EL (cell line): Measurements from ENCODE around the gene NUDT14.

ENCODE experiments used
- DNase-seq: peaks from one replicate; pipeline ENCODE4 v3.0.0-alpha.2; 2016

NUDT14 gene

DNA sequence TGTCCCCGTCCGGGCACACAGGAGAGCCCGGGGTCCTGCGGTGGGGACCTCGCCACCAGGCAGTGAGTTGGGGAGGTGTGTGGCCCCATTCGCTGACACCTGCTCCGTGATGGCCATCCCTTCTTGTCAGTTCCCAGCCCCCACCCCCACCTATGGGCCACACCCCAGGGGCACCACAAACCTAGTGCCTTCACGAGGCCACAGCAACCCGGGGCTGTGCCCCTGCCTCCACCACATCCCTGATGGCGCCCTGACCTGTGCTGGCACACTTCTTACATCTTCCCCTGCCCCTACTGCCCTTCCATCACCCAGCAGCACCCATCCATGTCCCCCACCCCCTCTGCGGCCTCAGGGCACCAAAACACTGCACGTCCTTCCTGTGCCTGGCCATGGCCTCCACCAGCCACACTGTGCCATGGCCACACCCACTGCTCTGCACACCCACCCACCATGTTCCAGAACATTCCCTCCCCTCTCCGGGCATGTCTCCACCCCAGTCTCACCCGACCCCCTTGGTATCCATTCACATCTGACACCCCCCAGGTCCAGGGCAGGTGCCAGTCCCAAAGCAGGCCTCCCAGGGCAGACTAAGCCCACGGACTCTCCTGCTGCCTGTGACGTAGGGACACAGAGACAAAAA lies 37.0 kb downstream of the NUDT14 start:
- no peak for DNase-seq

DNA sequence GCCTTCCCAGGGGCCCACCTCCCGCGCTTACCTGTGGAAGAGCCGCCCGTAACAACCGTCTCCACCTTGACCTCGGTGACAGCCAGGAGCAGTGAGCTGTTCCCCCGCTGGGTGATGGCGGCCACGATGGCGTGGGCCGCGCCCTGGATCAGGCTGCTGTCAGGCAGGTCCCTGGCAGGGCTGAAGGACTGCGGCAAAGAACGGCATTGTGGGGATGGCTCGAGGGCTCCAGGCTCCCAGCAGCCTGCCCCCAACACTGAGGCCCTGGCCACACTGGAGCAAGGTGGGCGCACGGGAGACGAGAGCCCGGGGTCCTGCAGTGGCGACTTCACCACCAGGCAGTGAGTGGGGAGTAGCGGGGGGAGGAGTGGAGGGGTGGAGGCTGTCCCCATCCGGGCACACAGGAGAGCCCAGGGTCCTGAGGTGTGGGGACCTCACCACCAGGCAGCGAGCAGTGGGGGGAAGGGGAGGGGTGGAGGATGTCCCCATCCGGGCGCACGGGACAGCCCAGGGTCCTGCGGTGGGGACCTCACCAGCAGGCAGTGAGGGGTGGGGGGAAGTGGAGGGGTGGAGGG lies 37.6 kb downstream of the NUDT14 start:
- no peak for DNase-seq

DNA sequence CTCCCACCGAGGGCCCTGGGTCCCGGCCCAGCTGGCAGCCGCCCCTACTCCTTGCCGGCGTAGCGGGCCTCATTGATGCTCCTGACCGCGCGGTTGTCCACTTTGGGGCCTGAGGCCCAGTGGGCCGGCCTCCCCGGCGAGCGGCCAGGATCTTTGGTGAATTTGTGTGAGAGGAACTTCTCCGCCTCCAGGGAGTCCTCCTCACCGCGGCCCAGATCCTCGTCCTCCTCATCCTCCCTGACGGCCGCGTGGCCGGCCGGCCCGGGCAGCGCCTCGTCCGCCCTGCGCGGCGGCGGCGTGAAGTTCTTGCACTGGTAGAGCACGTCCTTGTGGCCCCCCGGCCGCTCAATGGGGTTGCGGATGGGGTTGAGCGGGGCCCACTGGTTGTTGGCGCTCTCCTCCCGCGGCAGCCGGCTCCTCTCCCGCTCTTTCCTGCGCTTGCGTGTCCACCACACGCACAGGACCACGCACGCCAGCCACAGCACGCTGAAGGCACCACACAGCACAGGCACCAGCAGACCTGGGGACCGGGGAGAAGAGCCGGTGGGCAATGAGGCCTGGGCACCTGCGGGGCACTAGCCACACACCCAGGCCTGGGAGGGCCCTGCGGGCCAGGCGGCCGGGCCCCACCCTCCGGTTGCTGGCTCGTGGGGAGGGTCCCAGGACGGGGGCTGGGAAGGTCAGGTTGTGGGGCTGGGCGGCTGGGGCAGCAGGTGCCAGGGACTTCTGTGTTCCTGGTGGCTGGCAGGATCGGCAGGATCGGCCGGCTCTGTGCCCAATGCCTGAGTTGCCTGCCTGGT lies 38.3 kb downstream of the NUDT14 start:
- no peak for DNase-seq

DNA sequence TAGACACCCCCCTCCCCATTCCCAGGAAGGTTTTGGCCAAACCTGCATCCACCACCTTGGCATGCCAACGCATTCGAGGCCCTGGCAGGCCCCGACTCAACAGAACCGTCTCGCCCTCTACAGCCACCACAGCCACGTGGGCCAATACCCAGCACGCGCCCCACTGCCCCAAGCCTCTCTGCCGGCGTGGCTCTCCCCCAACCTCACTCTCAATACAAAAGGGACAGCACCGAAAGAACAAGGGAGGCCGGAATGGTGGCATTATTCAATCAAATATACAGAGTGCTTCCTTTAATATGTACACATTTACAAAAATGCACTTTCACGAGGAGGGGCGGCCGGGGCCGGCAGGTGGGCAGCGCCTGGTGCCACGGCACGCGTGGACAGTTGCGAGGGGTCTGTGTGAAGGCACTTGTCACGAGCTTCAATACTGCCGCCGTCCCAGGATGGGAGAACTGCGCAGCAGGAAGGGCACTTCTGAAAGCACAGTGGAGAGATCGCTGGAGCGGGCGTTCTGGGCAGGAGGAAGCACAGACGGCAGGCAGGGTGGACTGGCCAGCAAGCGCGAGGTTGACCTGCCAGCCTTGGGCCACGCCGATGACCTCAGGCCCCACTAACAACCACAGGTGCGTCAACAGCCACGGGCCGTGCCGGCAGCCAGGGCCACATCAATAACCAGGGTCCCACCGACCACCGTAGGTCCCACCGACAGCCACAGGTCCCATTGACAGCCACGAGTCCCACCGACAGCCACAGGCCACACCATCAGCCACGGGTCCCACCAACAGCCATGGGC lies 39.4 kb downstream of the NUDT14 start:
- no peak for DNase-seq

GRCh38 chr14:105141026-105141425 lies 40.1 kb downstream of the NUDT14 start:
- DNase-seq, result no peak

GRCh38 chr14:105140581-105140980 lies 40.5 kb downstream of the NUDT14 start:
- DNase-seq, result no peak

DNA sequence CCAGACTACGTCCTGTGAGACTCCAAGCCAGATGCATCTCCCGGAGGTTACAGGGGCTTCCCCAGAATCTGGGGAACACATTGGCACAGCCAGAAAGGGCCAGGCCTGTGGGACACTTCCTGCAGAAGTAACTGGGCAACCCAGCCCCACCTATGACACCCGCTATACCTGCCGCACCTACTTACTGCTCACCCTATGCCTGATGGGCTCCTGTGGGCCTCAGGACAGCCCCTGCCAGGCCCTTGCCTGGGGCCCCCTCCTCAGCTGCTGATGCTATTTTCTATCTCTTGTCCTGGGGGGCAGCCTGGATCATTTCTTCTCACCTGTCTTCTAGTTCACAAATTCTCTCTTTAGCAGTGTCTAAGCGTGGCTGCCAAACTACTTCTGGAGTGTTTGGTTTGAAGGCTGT lies 41.3 kb downstream of the NUDT14 start:
- DNase-seq, result no peak

GRCh38 chr14:105139212-105139825 lies 41.8 kb downstream of the NUDT14 start:
- DNase-seq, result no peak

DNA sequence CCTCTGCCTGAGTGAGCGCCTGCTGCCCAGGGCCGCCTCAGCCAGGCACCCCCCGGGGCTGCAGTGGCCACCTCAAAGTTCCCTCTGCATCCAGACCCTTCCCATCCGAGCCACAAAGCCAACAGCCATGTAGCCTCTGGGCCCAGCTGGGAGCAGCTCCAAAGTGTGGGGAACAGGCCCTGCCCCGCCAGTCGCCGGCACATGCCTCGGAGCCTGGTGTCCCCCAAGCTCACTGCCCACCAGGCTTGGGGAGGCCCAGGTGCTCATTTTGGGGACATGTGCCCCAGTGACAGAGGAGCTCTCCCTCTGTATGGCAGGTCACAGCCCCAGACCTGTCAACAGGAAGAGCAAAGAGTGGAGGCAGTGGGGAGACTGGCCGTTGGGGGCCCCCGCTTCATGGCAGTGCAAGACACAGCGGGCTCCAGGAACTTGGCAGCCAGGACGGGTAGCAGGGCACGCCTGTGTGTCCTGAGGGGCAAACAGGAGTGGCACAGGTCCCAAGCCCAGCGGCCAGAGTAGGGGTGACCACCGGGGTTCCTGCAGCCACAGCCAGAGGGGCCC lies 42.5 kb downstream of the NUDT14 start:
- no peak for DNase-seq

GRCh38 chr14:105138021-105138541 lies 43.0 kb downstream of the NUDT14 start:
- no peak for DNase-seq

- DNase-seq, result no peak
These were observed 43.6 kb downstream of the NUDT14 start for GRCh38 chr14:105137481-105138020.

DNA sequence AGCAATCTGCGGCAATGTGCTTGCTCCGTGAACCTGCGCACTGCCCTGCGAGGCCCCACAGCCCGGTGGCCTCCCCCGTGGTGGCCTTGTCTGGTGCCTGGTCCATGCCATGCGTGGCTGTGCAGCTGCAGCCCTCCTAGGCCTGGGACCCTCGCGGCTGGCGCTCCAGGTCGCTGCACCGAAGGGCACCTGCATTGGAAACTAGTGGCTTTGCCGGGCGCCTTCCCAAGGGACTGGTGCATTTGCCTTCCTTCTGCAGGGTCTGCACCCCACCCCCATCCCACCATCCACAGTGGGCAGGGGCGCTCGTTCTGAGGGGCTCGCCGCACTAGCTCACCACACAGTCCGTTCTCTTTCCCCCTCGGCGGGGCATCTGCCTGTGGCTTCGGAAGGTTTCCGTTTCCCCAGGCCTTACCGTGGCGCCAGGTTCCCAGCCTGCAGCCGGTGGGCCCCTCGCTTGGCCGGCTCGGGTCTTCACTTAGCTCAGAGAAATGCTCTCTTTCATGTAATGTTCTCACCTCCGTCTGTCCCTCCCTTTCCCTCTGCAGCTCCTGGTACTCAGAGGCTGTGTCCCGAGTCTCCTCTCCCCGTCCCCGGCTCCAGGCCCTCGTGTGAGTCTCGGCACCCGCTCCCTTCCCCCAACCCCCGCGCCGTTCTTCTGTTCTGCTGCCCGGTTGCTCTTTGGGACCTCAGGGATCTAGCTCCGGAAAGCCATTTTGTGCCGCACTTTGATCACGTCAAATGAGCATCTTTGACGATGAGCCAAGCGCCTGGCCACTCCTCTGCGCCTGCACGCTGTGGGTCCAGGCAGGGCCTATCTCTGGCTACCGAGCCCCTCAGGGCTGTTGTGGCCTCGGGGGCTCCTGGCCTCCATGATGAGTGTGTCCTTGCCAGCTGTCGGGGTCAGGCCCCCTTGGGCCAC lies 44.5 kb downstream of the NUDT14 start:
- no peak for DNase-seq

DNA sequence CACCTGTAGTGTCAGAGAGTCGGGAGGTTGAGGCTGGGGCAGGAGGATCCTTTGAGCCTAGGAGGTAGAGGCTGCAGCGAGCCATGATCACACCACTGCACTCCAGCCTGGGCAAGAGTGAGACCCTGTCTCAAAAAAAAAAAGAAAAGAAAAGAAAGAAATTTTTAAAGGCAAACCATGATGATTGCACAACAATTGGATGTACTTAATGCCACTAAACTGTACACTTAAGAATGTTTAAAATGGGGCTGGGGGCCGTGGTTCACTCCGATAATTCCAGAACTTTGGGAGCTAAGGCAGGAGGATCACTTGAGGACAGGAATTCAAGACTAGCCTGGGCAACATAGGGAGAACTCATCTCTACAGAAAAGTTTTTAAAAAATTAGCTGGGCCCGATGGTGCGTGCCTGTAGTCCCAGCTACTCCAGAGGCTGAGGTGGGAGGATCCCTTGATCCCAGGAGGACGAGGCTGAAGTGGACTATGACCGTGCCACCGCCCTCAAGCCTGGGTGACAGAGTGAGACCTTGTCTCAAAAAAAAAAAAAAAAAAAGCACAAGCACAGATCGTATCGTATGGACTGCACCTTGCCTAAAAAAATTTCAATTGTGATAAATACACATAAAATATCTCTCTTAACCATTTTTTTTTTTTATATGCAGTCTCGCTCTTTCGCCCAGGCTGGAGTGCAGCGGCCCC lies 45.3 kb downstream of the NUDT14 start:
- no peak for DNase-seq

DNA sequence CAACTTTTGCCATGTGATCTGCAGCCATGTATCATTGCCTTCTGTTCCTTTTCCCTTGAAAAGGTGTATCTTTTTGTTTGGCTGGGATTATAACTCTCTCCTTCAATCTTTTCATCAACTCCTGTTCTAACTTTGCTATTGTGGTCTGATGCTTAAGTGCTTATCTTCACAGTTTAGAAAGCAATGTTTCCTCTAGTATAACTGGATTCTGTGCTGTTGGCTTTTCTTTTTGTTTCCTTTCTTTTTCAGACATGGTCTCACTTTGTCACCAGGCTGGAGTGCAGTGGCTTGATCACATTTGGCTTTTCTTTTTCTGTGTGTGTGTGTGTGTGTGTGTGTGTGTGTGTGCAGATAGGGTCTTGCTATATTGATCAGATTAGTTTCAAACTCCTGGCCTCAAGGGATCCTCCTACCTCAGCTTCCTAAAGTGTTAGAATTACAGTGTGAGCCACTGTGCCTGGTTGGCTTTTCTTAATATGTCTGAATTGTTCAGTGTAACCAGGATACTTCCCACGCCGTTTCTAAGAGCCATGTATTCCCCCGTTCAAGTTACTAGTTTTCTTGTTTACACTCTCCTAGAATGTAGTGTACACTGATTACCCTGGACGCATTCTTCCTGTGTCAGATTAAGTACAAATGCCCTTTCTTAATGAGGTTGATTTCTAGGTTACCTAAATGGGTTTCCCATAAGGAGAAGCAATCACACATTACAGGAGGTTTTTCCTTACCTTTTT lies 48.0 kb downstream of the NUDT14 start:
- DNase-seq, result no peak

- no peak for DNase-seq
These were observed 49.9 kb downstream of the NUDT14 start for GRCh38 chr14:105131241-105131640.

GRCh38 chr14:105128059-105128458 lies 53.1 kb downstream of the NUDT14 start:
- no peak for DNase-seq

- DNase-seq, result no peak
These were observed 54.2 kb downstream of the NUDT14 start for GRCh38 chr14:105126981-105127329.

DNA sequence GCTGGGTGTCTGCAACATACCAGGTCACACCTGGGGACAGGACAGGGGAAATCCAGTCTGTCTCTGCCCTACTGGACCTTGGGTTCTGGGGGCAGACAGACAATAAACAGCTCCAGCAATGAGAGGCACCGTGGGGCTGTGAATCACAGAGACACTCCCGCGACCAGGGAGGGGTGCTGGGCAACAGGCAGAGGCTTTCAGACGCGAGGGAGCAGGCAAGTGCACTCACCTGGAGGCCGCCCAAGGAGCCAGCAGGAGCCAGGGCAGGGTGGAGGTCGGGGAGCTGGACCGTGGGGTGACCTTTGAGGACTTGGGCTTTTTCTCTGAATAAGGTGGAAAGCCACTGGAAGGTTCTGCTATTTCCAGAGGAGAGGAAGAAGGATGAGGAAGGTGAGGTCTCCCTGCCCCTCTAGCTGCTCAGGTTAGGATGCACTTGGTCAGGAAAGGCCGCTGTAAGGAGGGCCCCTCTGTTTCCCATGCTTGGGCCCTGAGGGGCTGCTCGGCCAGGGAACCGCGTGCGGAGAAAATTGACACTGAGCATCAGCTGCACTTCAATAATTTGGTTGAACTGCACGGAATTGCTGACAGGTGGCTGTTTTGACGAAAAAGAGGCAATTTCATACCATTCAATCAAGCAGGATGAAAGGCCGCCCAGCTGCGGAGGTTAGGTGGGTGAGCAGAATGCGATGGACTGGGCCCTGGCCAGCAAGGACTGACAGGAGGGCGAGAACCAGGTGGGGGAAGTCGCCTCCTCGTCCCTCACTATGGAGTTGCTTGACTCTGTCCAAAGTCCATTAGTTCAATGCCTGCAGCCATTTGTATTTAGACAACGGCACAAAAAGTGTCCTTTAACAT lies 54.8 kb downstream of the NUDT14 start:
- DNase-seq, result no peak

- no peak for DNase-seq
These were observed 56.3 kb downstream of the NUDT14 start for GRCh38 chr14:105124823-105125222.
